ENCODE measurements around the gene UBL4A. TPM values are rescaled to one million over a fixed set of nuclear protein-coding genes. Genes with fewer than 3 reads are reported as not detected.

The UBL4A gene
- polyA plus RNA-seq, 1 experiment: 33.3 TPM

DNA sequence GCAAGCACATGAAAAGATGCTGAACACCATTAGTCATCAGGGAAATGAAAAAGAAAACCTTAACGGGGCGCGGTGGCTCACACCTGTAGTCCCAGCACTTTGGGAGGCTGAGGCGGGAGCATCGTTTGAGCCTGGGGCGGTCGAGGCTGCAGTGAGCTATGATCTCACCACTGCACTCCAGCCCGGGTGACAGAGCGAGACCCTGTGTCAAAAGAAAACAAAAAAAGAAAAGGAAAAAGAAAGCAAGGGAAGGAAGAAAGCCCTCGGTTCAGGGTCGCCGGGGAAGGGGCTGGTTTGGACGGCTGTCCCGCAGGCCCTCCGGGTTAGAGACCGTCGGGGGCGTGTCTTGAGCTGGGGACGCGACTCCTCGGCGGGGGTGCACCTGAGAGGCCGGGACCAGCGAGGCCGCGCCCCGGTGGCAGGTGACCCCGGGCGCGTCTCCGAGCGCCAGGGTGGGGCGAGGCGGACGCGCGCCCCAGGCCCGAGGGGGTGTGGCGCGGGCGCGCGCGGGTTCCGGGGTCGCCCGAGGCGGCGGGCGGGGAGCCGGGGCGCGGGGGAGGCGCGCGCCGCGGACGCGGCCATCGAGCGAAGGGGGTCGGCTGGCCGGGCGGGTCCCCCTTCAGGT lies 28.8 kb downstream of the UBL4A start:
- DNase-seq (ENCODE audit: low read depth): no peak
- TF ChIP-seq, protein P1, sequence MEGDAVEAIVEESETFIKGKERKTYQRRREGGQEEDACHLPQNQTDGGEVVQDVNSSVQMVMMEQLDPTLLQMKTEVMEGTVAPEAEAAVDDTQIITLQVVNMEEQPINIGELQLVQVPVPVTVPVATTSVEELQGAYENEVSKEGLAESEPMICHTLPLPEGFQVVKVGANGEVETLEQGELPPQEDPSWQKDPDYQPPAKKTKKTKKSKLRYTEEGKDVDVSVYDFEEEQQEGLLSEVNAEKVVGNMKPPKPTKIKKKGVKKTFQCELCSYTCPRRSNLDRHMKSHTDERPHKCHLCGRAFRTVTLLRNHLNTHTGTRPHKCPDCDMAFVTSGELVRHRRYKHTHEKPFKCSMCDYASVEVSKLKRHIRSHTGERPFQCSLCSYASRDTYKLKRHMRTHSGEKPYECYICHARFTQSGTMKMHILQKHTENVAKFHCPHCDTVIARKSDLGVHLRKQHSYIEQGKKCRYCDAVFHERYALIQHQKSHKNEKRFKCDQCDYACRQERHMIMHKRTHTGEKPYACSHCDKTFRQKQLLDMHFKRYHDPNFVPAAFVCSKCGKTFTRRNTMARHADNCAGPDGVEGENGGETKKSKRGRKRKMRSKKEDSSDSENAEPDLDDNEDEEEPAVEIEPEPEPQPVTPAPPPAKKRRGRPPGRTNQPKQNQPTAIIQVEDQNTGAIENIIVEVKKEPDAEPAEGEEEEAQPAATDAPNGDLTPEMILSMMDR (IDR thresholded peaks at IDR 0.05; ENCODE audit: insufficient read depth, low read depth, low read length): no peak
- Histone ChIP-seq H3K27me3 (ENCODE audit: control insufficient read depth, insufficient read depth, low read length) (no peaks in the 10 kb centered on the region), H3K4me3 (ENCODE audit: low read depth, low read length) (peak overlapping the region; percentile 49), H3K36me3 (ENCODE audit: control insufficient read depth, insufficient read depth, low read length) (peaks cover 8% of the 10 kb centered on the region)
- CTCF ChIA-PET: no interaction called here
- POLR2A ChIA-PET: no interaction called here

DNA sequence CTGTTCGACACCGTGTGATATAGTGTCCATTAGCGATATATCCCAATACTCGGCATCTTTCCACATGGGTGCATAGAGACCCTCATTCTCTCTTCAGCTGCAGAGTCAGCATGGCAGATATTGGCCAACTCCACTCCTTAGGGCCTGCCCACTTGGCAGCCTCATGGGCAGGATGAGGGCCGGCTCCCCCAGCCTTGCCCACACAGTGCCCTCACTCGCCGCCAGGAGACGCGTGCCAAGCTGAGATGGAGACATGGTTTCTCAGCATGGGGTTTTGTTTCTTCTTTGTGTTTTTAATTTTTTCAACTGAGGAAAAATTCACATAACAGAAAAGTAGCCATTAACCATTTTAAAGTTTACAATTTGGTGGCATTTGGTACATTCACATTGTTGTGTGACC lies 33.6 kb downstream of the UBL4A start:
- CTCF ChIA-PET: no interaction called here
- Histone ChIP-seq H3K36me3 (ENCODE audit: control insufficient read depth, insufficient read depth, low read length) (peaks cover 15% of the 10 kb centered on the region), H3K4me3 (ENCODE audit: low read depth, low read length) (no peak overlapping the region), H3K27me3 (ENCODE audit: control insufficient read depth, insufficient read depth, low read length) (no peaks in the 10 kb centered on the region)
- POLR2A ChIA-PET: no interaction called here
- TF ChIP-seq, protein P1 (IDR thresholded peaks at IDR 0.05; ENCODE audit: insufficient read depth, low read depth, low read length): no peak
- DNase-seq (ENCODE audit: low read depth): no peak

DNA sequence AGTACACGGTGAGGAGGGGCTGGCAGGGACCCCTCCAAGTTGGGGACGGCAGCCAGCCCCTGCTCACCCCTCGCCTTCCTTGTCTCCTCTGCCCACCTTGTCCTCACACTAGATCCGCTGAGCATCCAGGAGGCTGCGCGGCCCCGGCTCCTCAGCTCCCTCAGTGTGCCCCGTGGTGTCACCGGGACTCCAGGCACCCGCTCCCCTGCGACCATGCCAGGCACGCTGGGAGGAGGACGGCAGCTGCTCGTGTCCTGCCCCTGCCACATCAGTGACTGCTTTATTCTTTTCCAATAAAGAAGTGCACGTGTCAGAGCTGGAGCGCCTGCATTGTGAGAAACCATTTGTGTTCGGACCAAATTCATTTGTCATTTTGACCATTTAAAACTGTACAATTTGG lies 36.1 kb downstream of the UBL4A start:
- POLR2A ChIA-PET: no interaction called here
- Histone ChIP-seq H3K36me3 (ENCODE audit: control insufficient read depth, insufficient read depth, low read length) (peaks cover 16% of the 10 kb centered on the region), H3K27me3 (ENCODE audit: control insufficient read depth, insufficient read depth, low read length) (no peaks in the 10 kb centered on the region), H3K4me3 (ENCODE audit: low read depth, low read length) (no peak overlapping the region)
- DNase-seq (ENCODE audit: low read depth): no peak
- CTCF ChIA-PET: no interaction called here
- TF ChIP-seq, protein P1 (IDR thresholded peaks at IDR 0.05; ENCODE audit: insufficient read depth, low read depth, low read length): no peak

DNA sequence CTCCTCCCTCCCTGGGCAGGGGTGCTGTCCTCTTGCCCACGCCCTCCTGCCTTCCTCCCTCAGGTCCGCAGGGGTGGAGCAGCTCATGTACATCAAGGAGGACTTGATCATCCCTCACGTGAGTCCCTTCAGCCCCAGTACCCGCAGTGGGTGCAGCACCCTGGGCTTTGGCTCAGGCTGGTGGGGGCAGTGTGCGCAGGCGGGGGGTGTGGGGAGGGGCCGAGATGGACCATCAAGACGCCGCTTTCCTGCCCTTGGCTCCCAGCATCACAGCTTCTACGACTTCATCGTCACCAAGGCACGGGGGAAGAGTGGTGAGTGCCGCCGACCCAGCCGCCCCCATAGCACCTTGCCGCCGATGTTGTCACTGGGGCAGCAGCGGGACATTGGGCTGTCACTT lies 36.8 kb downstream of the UBL4A start:
- no peak for DNase-seq (ENCODE audit: low read depth)
- Histone ChIP-seq H3K36me3 (ENCODE audit: control insufficient read depth, insufficient read depth, low read length) (peaks cover 16% of the 10 kb centered on the region), H3K27me3 (ENCODE audit: control insufficient read depth, insufficient read depth, low read length) (no peaks in the 10 kb centered on the region), H3K4me3 (ENCODE audit: low read depth, low read length) (no peak overlapping the region)
- TF ChIP-seq, protein P1 (IDR thresholded peaks at IDR 0.05; ENCODE audit: insufficient read depth, low read depth, low read length): no peak
- ChIA-PET POLR2A (no interaction called here), CTCF (no interaction called here)

DNA sequence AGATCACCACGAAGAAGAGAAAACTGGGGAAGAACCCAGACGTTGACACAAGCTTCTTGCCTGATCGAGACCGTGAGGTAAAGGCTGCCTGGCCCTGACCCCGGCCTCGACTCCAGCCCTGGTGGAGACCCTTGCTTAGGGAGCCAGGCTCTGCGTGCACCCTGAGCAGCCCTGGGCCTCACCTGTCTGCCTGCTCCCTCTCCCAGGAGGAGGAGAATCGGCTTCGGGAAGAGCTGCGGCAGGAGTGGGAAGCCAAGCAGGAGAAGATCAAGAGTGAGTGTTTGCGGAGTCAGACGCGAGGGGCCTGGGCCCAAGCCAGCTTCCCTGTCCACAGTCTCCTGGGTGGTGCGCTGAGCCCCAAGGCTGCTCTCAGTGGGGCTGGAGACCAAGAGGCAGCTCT lies 37.9 kb downstream of the UBL4A start:
- TF ChIP-seq, protein P1 (IDR thresholded peaks at IDR 0.05; ENCODE audit: insufficient read depth, low read depth, low read length): no peak
- ChIA-PET CTCF (no interaction called here), POLR2A (no interaction called here)

More for the DNA sequence above, 37.9 kb downstream of the UBL4A start:
- peaks cover 16% of the 10 kb centered on the region for H3K36me3 ChIP-seq (ENCODE audit: control insufficient read depth, insufficient read depth, low read length)
- DNase-seq (ENCODE audit: low read depth): no peak
- H3K27me3 ChIP-seq (ENCODE audit: control insufficient read depth, insufficient read depth, low read length): no peaks in the 10 kb centered on the region
- no peak overlapping the region for H3K4me3 ChIP-seq (ENCODE audit: low read depth, low read length)

Measured in BJ (cell line).